Astrocyte of the cerebellum (primary cell): ENCODE results near the gene FADS3.
"Not testable (repeated sequence)": the region's sequence is repeated elsewhere in the genome, so short reads cannot be mapped to it uniquely, and the experiment has no call there.

ENCODE experiments used
- DNase-seq: peaks from one replicate; pipeline ENCODE4 v3.0.0-alpha.2; 2011; ENCODE audit warnings: low read depth
- H3K4me3 ChIP-seq: 2 replicates; pipeline ENCODE4 v1.5.1; 2011; ENCODE audit warnings: mild to moderate bottlenecking, low read depth, low read length, moderate library complexity
- in situ Hi-C: cut with HindIII; loops from 2 replicates; pipeline ENCODE4 v1.10.0; 2017; ENCODE audit warnings: low sequenced_read_pairs
- TF ChIP-seq, protein P1 (sequence below): IDR thresholded peaks from 2 replicates; pipeline ENCODE4 v1.5.1; 2012; ENCODE audit warnings: low read length, low read depth, moderate library complexity, mild to moderate bottlenecking; ENCODE audit errors: missing control alignments

Gene FADS3

DNA sequence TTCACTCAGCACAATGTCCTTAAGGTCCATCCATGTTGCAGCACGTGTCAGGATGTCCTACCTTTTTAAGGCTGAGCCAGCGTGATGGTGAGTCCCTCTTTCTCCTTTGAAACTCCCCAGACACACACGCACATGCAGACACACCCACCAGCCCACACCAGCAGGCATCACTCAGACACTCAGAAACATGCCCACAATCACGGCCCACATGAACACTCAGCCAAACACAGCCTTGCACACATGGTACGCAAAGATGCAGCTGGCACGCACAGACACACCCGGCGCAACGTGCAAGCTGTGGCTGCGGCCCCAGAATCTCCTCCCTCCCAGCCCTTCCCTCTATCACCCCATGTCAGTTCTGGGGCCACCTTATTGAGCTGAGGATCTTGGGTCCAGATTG is 8.0 kb downstream of the FADS3 start:
- TF ChIP-seq, protein P1, sequence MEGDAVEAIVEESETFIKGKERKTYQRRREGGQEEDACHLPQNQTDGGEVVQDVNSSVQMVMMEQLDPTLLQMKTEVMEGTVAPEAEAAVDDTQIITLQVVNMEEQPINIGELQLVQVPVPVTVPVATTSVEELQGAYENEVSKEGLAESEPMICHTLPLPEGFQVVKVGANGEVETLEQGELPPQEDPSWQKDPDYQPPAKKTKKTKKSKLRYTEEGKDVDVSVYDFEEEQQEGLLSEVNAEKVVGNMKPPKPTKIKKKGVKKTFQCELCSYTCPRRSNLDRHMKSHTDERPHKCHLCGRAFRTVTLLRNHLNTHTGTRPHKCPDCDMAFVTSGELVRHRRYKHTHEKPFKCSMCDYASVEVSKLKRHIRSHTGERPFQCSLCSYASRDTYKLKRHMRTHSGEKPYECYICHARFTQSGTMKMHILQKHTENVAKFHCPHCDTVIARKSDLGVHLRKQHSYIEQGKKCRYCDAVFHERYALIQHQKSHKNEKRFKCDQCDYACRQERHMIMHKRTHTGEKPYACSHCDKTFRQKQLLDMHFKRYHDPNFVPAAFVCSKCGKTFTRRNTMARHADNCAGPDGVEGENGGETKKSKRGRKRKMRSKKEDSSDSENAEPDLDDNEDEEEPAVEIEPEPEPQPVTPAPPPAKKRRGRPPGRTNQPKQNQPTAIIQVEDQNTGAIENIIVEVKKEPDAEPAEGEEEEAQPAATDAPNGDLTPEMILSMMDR, result no peak
- no peak for DNase-seq
- in situ Hi-C loops, result no loop called here
- H3K4me3 ChIP-seq, result no peak overlapping the region

- TF ChIP-seq, protein P1, result no peak
Measured at GRCh38 chr11:61882879-61883278, 8.5 kb downstream of the FADS3 start.

DNA sequence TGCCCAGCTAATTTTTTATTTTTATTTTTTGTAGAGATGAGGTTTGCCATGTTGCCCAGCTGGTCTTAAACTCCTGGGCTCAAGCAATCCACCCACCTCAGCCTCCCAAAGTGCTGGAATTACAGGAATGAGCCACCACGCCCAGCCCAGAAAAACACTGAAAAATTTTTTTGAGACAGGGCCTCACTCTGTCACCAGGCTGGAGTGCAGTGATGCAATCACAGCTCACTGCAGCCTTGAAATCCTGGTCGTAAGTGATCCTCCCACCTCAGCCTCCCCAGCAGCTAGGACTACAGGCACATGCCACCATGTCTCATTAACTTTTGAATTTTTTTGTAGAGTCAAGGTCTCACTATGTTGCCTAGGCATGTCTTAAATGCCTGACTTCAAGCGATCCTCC is 9.1 kb downstream of the FADS3 start:
- in situ Hi-C loops, DNase-seq, H3K4me3 ChIP-seq: not testable (repeated sequence)

More at GRCh38 chr11:61882879-61883278, 8.5 kb downstream of the FADS3 start:
- no peak overlapping the region for H3K4me3 ChIP-seq
- in situ Hi-C loops, result no loop called here
- no peak for DNase-seq

DNA sequence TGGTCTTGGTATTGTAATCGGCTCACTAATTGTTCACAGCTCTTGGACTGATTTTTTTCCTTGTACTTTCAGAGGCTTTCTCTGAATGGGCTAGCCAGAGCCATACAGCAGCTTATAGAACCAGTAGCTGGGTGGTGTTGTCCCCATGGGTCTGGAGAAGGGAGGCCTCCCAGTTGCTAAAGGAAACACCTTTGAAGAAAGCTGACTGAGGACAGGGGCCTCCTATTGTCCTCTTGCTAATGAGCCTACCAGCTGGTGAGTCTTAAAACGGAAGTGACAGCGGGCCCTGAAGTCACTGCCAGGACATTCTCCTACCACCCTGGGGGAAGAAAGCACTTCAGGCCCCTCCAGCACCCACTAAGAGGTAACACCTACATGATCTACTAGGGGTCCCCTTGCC is 9.9 kb downstream of the FADS3 start:
- no peak overlapping the region for H3K4me3 ChIP-seq
- in situ Hi-C loops, result no loop called here
- no peak for DNase-seq
- TF ChIP-seq, protein P1, result no peak

- in situ Hi-C loops, result no loop called here
- DNase-seq, result no peak
- H3K4me3 ChIP-seq, result no peak overlapping the region
- TF ChIP-seq, protein P1, result no peak
Measured at GRCh38 chr11:61880454-61880853, 10.9 kb downstream of the FADS3 start.

DNA sequence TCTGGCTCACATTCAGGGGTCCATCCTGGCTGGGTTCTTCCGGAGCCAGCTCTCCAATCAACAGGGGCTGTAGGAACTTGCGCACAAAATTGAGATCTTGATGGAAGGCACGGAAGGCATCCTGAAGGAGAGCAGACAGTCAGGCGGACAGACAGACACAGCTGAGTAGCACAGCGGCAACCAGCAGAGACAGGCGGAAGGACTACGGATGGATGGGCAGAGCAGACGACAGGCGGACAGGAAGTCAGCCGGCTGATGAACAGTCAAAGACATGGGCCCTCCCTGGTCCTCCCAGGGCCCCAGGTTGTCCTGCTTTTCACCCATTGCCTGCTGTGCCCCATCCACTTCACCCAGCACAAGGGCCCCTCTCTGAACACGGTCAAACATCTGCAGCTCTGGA is 11.3 kb downstream of the FADS3 start:
- TF ChIP-seq, protein P1, result no peak
- in situ Hi-C loops, result no loop called here
- DNase-seq, result no peak
- H3K4me3 ChIP-seq, result no peak overlapping the region

GRCh38 chr11:61879152-61879551 is 12.2 kb downstream of the FADS3 start:
- no peak overlapping the region for H3K4me3 ChIP-seq
- in situ Hi-C loops, result no loop called here
- no peak for DNase-seq
- TF ChIP-seq, protein P1, result no peak
